Measurements from ENCODE around the gene MAPK1.

DNA sequence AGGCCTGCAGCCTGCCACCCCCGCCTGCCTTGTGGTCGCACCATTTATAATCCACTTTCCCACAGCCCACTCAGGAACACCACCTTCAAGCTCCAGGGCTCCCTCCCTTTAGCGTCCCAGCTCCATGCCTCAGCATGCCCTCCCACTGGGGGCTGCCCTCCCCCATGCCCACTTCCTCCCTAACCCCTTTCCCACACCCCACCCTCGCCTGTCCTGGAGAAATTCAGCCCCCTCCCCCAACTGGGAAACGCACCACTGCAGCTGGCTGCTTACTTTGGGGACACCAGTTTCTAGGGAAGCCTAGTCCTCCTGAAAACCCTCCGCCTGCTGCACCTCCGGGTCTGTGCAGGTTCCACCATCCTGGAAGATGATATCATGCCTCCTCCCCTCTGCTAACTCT, 128.5 kb downstream of the MAPK1 start:
- TF ChIP-seq, protein P1, sequence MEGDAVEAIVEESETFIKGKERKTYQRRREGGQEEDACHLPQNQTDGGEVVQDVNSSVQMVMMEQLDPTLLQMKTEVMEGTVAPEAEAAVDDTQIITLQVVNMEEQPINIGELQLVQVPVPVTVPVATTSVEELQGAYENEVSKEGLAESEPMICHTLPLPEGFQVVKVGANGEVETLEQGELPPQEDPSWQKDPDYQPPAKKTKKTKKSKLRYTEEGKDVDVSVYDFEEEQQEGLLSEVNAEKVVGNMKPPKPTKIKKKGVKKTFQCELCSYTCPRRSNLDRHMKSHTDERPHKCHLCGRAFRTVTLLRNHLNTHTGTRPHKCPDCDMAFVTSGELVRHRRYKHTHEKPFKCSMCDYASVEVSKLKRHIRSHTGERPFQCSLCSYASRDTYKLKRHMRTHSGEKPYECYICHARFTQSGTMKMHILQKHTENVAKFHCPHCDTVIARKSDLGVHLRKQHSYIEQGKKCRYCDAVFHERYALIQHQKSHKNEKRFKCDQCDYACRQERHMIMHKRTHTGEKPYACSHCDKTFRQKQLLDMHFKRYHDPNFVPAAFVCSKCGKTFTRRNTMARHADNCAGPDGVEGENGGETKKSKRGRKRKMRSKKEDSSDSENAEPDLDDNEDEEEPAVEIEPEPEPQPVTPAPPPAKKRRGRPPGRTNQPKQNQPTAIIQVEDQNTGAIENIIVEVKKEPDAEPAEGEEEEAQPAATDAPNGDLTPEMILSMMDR (IDR thresholded peaks at IDR 0.05), result no peak
- TF ChIP-seq POLR2A (IDR thresholded peaks at IDR 0.05), result no peak

Data from esophagus squamous epithelium (tissue), 4 donors.